Inferior parietal cortex (tissue), 1 donor: ENCODE results near the gene NANOS3.
A peak's percentile ranks its signal among the peaks of the same experiment; 100 is the strongest.
"Not testable (repeated sequence)": the region's sequence is repeated elsewhere in the genome, so short reads cannot be mapped to it uniquely, and the experiment has no call there.

Experiments used
- DNase-seq: peaks from one replicate; pipeline ENCODE4 v3.0.0-alpha.2; 2016; ENCODE audit errors: extremely low spot score

NANOS3 gene

GRCh38 chr19:13920940-13921747 is 44.2 kb downstream of the NANOS3 start:
- DNase-seq = peak; percentile 65

- DNase-seq = not testable (repeated sequence)
These were observed 45.2 kb downstream of the NANOS3 start for GRCh38 chr19:13922118-13922517.

- no peak for DNase-seq
These were observed 46.5 kb downstream of the NANOS3 start for GRCh38 chr19:13923194-13923987.

- DNase-seq = no peak
These were observed 49.1 kb downstream of the NANOS3 start for GRCh38 chr19:13926010-13926409.

GRCh38 chr19:13926715-13927114 is 49.8 kb downstream of the NANOS3 start:
- DNase-seq = no peak

GRCh38 chr19:13929340-13929739 is 52.4 kb downstream of the NANOS3 start:
- DNase-seq = no peak

- DNase-seq = no peak
These were observed 53.0 kb downstream of the NANOS3 start for GRCh38 chr19:13929956-13930355.
